Measurements from ENCODE around the gene USP54. TPM values are rescaled to one million over a fixed set of nuclear protein-coding genes. Genes with fewer than 3 reads are reported as not detected.

USP54 gene
- total and polyA plus RNA-seq, 9 of the 15 experiments (the other 6 are each of a cell fraction or from before 2014, with no cell fraction given) = 3.8 to 40.1 (median 16.9) TPM

DNA sequence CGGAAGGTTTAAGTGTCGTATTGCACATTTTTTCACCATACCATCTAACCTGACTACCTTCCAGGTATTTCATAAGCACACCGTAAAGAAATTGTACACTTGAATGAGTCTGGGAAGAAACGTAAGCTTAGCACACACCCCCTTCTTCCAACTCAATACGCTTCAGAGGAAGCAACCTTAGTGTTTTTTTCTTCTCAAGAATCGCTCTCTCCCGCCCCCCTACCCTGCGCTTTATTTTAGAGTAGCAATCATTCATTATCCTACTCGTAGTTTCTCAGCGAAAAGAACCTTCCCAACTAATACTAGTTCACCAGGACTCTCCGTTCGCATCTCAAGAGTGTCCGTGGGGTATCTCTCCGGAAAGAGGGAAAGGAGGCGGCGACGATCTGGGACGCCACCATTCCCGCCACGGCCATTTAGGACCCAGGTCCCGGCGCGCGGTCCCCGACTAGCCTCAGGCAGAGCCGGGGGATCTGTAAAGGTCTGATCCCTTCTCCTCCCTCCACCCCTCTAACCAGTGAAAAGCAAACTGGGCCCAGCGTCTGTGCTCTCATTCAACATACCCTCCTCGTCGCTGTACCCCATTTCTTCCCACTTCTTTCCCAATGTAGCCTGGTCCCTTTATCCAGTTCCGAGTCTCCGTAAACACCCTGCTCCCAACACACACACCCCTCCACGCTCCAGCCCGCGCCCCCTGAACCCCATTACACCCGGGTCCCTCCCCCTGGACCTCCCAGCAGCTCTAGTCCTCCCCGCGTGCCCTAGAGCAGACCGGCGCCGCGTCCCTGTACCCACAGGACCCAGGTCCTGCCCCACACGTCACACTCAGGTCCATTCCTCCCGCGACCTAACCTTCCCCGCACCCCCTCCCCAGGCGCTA is 34.1 kb upstream of the USP54 start (continued):
- TF ChIP-seq, protein P1, sequence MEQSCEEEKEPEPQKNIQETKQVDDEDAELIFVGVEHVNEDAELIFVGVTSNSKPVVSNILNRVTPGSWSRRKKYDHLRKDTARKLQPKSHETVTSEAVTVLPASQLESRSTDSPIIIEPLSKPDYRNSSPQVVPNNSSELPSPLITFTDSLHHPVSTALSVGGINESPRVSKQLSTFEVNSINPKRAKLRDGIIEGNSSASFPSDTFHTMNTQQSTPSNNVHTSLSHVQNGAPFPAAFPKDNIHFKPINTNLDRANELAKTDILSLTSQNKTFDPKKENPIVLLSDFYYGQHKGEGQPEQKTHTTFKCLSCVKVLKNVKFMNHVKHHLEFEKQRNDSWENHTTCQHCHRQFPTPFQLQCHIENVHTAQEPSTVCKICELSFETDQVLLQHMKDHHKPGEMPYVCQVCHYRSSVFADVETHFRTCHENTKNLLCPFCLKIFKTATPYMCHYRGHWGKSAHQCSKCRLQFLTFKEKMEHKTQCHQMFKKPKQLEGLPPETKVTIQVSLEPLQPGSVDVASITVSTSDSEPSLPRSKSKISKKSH (CRISPR knock-in tag; IDR thresholded peaks at IDR 0.05) = no peak
- TF ChIP-seq, protein P2, sequence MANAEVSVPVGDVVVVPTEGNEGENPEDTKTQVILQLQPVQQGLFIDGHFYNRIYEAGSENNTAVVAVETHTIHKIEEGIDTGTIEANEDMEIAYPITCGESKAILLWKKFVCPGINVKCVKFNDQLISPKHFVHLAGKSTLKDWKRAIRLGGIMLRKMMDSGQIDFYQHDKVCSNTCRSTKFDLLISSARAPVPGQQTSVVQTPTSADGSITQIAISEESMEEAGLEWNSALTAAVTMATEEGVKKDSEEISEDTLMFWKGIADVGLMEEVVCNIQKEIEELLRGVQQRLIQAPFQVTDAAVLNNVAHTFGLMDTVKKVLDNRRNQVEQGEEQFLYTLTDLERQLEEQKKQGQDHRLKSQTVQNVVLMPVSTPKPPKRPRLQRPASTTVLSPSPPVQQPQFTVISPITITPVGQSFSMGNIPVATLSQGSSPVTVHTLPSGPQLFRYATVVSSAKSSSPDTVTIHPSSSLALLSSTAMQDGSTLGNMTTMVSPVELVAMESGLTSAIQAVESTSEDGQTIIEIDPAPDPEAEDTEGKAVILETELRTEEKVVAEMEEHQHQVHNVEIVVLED (CRISPR knock-in tag; IDR thresholded peaks at IDR 0.05) = no peak
- TF ChIP-seq GTF2A2 (tag; IDR thresholded peaks at IDR 0.05) (no peak), PTTG1 (tag; IDR thresholded peaks at IDR 0.05; ENCODE audit: low read depth) (no peak), HDAC8 (tag; IDR thresholded peaks at IDR 0.05) (no peak), ZNF146 (CRISPR knock-in tag; IDR thresholded peaks at IDR 0.05; ENCODE audit: unreplicated experiment) (no peak), PRPF4 (IDR thresholded peaks at IDR 0.05; ENCODE audit: insufficient read depth, low read depth, low read length, poor library complexity, severe bottlenecking) (no peak), CCAR2 (IDR thresholded peaks at IDR 0.05; ENCODE audit: low read depth, low read length) (no peak)
- TF ChIP-seq, protein P3, sequence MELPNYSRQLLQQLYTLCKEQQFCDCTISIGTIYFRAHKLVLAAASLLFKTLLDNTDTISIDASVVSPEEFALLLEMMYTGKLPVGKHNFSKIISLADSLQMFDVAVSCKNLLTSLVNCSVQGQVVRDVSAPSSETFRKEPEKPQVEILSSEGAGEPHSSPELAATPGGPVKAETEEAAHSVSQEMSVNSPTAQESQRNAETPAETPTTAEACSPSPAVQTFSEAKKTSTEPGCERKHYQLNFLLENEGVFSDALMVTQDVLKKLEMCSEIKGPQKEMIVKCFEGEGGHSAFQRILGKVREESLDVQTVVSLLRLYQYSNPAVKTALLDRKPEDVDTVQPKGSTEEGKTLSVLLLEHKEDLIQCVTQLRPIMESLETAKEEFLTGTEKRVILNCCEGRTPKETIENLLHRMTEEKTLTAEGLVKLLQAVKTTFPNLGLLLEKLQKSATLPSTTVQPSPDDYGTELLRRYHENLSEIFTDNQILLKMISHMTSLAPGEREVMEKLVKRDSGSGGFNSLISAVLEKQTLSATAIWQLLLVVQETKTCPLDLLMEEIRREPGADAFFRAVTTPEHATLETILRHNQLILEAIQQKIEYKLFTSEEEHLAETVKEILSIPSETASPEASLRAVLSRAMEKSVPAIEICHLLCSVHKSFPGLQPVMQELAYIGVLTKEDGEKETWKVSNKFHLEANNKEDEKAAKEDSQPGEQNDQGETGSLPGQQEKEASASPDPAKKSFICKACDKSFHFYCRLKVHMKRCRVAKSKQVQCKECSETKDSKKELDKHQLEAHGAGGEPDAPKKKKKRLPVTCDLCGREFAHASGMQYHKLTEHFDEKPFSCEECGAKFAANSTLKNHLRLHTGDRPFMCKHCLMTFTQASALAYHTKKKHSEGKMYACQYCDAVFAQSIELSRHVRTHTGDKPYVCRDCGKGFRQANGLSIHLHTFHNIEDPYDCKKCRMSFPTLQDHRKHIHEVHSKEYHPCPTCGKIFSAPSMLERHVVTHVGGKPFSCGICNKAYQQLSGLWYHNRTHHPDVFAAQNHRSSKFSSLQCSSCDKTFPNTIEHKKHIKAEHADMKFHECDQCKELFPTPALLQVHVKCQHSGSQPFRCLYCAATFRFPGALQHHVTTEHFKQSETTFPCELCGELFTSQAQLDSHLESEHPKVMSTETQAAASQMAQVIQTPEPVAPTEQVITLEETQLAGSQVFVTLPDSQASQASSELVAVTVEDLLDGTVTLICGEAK (IDR thresholded peaks at IDR 0.05) = peak; percentile 10; the same call in 1 of the 2 replicates
- TF ChIP-seq, protein P3 (CRISPR knock-in tag; IDR thresholded peaks at IDR 0.05) = no peak
- TF ChIP-seq, protein P4, sequence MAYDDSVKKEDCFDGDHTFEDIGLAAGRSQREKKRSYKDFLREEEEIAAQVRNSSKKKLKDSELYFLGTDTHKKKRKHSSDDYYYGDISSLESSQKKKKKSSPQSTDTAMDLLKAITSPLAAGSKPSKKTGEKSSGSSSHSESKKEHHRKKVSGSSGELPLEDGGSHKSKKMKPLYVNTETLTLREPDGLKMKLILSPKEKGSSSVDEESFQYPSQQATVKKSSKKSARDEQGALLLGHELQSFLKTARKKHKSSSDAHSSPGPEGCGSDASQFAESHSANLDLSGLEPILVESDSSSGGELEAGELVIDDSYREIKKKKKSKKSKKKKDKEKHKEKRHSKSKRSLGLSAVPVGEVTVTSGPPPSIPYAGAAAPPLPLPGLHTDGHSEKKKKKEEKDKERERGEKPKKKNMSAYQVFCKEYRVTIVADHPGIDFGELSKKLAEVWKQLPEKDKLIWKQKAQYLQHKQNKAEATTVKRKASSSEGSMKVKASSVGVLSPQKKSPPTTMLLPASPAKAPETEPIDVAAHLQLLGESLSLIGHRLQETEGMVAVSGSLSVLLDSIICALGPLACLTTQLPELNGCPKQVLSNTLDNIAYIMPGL (CRISPR knock-in tag; IDR thresholded peaks at IDR 0.05) = no peak

Measured in K562 (cell line).